Naive thymus-derived CD8-positive, alpha-beta T cell (primary cell): ENCODE measurements around the gene LRTM1. TPM values are rescaled to one million over a fixed set of nuclear protein-coding genes. Genes with fewer than 3 reads are reported as not detected.

Experiments used
- ATAC-seq, 2 donors: fragments of 150-1000 bp; cut with Tn5 transposase in 1 of 2; sonication (Bioruptor Pico), chemical (Tn5 transposase) in 1 of 2; 1 replicate in 1 of 2; 2 replicates in 1 of 2; pipeline ENCODE4 v1.10.0; 2021; ENCODE audit warnings: mild to moderate bottlenecking in 2 of 2, moderate library complexity in 2 of 2
- POLR2A ChIA-PET: fragments of 350-600 bp; sonication (Branson Sonifier 250); formaldehyde crosslinking; loops from one replicate; lab custom pipeline; 2021; ENCODE audit warnings: antibody characterized with exemption; lab: Charles Lee
- DNase-seq, 10 donors: peaks; one replicate each; pipeline versions ENCODE4 v3.0.0 to v3.0.0-alpha.2; 2020 to 2022
- H3K27ac Mint-ChIP-seq, 10 donors: one replicate each; pipeline ENCODE4 v1.8.0; 2020 to 2022; ENCODE audit warnings: mild to moderate bottlenecking in 10 of 10, mixed read lengths in 10 of 10, moderate library complexity in 4 of 10, inconsistent platforms in 1 of 10
- H3K27me3 Mint-ChIP-seq, 5 donors: one replicate each; pipeline ENCODE4 v1.8.0; 2021 to 2022; ENCODE audit warnings: mixed read lengths in 5 of 5
- H3K36me3 Mint-ChIP-seq, 3 donors: one replicate each; pipeline ENCODE4 v1.8.0; 2020 to 2022; ENCODE audit warnings: mixed read lengths in 3 of 3, mild to moderate bottlenecking in 2 of 3, inconsistent platforms in 1 of 3
- H3K4me1 Mint-ChIP-seq, 4 donors: one replicate each; pipeline ENCODE4 v1.8.0; 2021 to 2022; ENCODE audit warnings: mixed read lengths in 4 of 4
- H3K4me3 Mint-ChIP-seq, 10 donors: one replicate each; pipeline ENCODE4 v1.8.0; 2020 to 2022; ENCODE audit warnings: mild to moderate bottlenecking in 10 of 10, mixed read lengths in 10 of 10, moderate library complexity in 6 of 10, inconsistent platforms in 1 of 10
- H3K9me3 Mint-ChIP-seq, 9 donors: one replicate each; pipeline ENCODE4 v1.8.0; 2020 to 2022; ENCODE audit warnings: mixed read lengths in 9 of 9, mild to moderate bottlenecking in 3 of 9, inconsistent platforms in 1 of 9, moderate library complexity in 1 of 9
- polyA plus RNA-seq, 3 donors: library from polyadenylated mRNA; unstranded; fragments of 300-500 nt; fragmentation: Illumina TruSeq; gene quantifications; one replicate each; pipeline ENCODE4 v1.2.3, GENCODE V29; 2021
- total RNA-seq, 8 experiments: library from RNA in 2 of 8; stranded (reverse) in 2 of 8; gene quantifications; one replicate each; pipeline ENCODE4 v1.2.3 and lab custom pipeline; 2021 to 2026

The LRTM1 gene
- total and polyA plus RNA-seq, 5 experiments from 2014 or later, result not detected

- H3K27ac Mint-ChIP-seq, result no peak overlapping the region
- POLR2A ChIA-PET, result no interaction called here
These were observed 49.7 kb downstream of the LRTM1 start for GRCh38 chr3:54878145-54878544.

GRCh38 chr3:54877730-54878129 lies 50.1 kb downstream of the LRTM1 start:
- no peak for ATAC-seq
- no peak overlapping the region for H3K27ac Mint-ChIP-seq

More at GRCh38 chr3:54878145-54878544, 49.7 kb downstream of the LRTM1 start:
- Mint-ChIP-seq H3K9me3 (peaks cover 0 to 6% (median 0%) of the 10 kb centered on the region in 9 donors), H3K4me3 (no peak overlapping the region), H3K4me1 (no peaks in the 10 kb centered on the region), H3K36me3 (no peaks in the 10 kb centered on the region), H3K27me3 (peaks cover 0 to 9% (median 0%) of the 10 kb centered on the region in 5 donors)
- DNase-seq (no peak), ATAC-seq (no peak)

DNA sequence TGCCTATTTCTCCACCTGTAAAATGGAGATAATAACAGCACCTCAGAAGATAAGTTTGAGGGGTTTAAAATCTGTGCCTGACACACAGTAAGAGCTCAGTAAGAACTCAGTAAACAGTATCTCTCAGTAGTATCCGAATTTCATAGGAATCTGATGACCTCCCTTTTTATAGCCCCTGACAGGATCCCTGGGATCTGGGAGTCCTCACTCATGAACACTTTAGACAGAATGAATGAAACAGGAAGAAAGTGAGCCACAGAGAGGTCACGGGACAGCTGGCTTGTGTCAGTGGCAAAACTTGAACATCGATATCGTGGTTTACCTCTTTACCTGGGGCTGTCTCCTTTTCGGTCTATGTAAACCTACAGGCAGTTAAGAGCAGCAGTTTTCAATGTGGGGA lies 51.2 kb downstream of the LRTM1 start:
- H3K4me3 Mint-ChIP-seq, result no peak overlapping the region
- ATAC-seq, result no peak
- H3K4me1 Mint-ChIP-seq, result no peaks in the 10 kb centered on the region
- no peak for DNase-seq
- H3K36me3 Mint-ChIP-seq, result no peaks in the 10 kb centered on the region
- H3K27me3 Mint-ChIP-seq, result peaks cover 0 to 9% (median 2%) of the 10 kb centered on the region in 5 donors
- peak overlapping the region in 1 of 10 donors; percentile 24 for H3K27ac Mint-ChIP-seq
- POLR2A ChIA-PET, result no interaction called here
- H3K9me3 Mint-ChIP-seq, result peaks cover 0 to 14% (median 0%) of the 10 kb centered on the region in 9 donors

More at GRCh38 chr3:54877730-54878129, 50.1 kb downstream of the LRTM1 start:
- Mint-ChIP-seq H3K4me3 (no peak overlapping the region), H3K4me1 (no peaks in the 10 kb centered on the region), H3K9me3 (peaks cover 0 to 6% (median 0%) of the 10 kb centered on the region in 9 donors), H3K36me3 (no peaks in the 10 kb centered on the region), H3K27me3 (peaks cover 0 to 9% (median 0%) of the 10 kb centered on the region in 5 donors)
- no peak for DNase-seq
- POLR2A ChIA-PET, result no interaction called here

GRCh38 chr3:54875596-54876268 lies 52.1 kb downstream of the LRTM1 start:
- ATAC-seq, result no peak
- peaks cover 0 to 9% (median 3%) of the 10 kb centered on the region in 5 donors for H3K27me3 Mint-ChIP-seq
- no peak overlapping the region for H3K4me3 Mint-ChIP-seq
- H3K9me3 Mint-ChIP-seq, result peaks cover 0 to 14% (median 0%) of the 10 kb centered on the region in 9 donors
- no peaks in the 10 kb centered on the region for H3K4me1 Mint-ChIP-seq
- H3K36me3 Mint-ChIP-seq, result no peaks in the 10 kb centered on the region
- no peak for DNase-seq
- POLR2A ChIA-PET, result no interaction called here
- peak overlapping the region in 1 of 10 donors; percentile 13 for H3K27ac Mint-ChIP-seq

DNA sequence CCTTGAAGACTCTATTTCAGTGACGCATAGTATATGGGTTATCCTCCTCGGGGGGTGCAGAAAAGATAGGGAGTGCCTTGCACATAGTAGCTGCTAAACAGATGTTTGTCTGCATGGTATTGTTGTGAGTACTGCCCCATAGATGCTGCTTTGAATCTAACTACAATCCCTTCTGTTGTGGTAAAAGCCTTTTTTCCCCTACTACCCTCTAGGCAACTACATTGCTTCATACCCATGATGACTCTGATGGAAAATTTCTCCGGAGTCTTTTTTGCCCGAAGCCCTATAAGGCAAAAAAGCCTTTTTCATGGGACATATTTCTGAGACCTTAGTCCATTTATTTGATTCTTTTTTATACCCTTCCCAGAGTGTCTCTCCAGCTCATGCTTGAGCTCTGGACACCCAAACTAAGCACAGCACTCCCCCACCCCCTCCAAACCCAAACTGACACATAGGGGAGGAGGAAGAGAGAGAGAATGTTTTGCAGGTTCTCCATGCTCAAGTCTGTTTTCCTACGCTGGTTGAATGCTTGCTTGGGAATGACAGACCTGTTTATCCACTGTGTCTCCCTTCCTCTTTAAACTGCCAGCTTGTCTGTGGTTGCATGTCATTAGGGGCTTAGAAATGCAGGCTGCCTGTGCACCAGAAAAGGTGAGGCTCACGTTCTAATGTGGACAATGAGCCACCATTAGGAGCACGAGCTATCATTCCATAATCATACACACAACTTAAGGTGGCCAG lies 52.9 kb downstream of the LRTM1 start:
- Mint-ChIP-seq H3K27ac (no peak overlapping the region), H3K27me3 (peaks cover 0 to 9% (median 3%) of the 10 kb centered on the region in 5 donors), H3K9me3 (peaks cover 0 to 14% (median 0%) of the 10 kb centered on the region in 9 donors), H3K36me3 (no peaks in the 10 kb centered on the region), H3K4me3 (peak overlapping the region in 1 of 10 donors; percentile 1), H3K4me1 (no peaks in the 10 kb centered on the region)
- no peak for ATAC-seq
- DNase-seq, result no peak
- POLR2A ChIA-PET, result no interaction called here

- Mint-ChIP-seq H3K9me3 (peaks cover 0 to 14% (median 0%) of the 10 kb centered on the region in 9 donors), H3K4me3 (no peak overlapping the region), H3K36me3 (no peaks in the 10 kb centered on the region), H3K27me3 (peaks cover 0 to 3% (median 1%) of the 10 kb centered on the region in 5 donors), H3K4me1 (no peaks in the 10 kb centered on the region), H3K27ac (no peak overlapping the region)
- POLR2A ChIA-PET, result no interaction called here
- ATAC-seq (no peak), DNase-seq (no peak)
These were observed 54.5 kb downstream of the LRTM1 start for GRCh38 chr3:54873059-54874010.

DNA sequence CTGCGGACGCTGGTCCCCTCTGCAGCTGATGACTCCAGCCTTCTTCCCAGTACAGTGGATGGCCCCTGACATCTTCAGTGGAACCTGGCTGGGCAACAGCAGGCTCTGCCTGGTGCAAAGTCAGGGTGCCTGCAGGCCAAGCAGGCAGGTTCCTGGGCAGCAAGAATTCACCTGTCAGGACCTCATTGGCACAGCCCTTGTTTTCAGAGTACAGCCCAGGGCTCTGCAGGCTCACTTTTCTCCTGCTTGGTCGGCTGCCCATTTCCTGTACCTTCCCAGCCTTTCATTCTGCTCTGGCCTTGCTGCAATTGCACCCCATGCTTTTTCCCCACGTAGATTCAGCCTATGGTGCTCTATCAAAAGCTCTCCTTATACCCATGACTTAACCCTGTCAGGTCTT lies 56.0 kb downstream of the LRTM1 start:
- POLR2A ChIA-PET, result no interaction called here
- no peak for ATAC-seq
- no peaks in the 10 kb centered on the region for H3K4me1 Mint-ChIP-seq
- no peak for DNase-seq
- peaks cover 0 to 3% (median 0%) of the 10 kb centered on the region in 5 donors for H3K27me3 Mint-ChIP-seq
- no peak overlapping the region for H3K27ac Mint-ChIP-seq
- H3K36me3 Mint-ChIP-seq, result peaks cover 0 to under 1% (median 0%) of the 10 kb centered on the region in 3 donors
- no peak overlapping the region for H3K4me3 Mint-ChIP-seq
- H3K9me3 Mint-ChIP-seq, result peaks cover 0 to 14% (median 0%) of the 10 kb centered on the region in 9 donors

DNA sequence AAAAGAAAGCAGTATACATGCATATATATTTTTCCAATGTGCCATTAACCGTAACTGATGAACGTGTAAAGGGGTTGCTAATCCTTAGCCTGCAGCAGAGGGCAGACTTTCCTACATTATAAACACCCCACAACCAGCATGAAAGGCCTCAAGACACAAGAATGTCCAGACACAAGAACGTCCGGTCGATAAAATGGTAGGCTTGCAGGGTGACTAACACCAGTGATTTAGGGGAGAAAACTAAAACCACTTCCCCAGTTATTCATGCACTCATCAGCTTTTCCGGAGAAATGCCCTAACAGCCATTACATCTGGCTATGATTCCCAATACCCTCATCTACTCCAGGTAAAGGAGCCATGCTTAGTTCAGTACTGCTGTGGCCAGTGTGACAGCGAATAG lies 57.4 kb downstream of the LRTM1 start:
- DNase-seq (no peak), ATAC-seq (no peak)
- POLR2A ChIA-PET, result no interaction called here
- Mint-ChIP-seq H3K9me3 (peaks cover 0 to 14% (median 0%) of the 10 kb centered on the region in 9 donors), H3K4me3 (no peak overlapping the region), H3K4me1 (no peaks in the 10 kb centered on the region), H3K27me3 (peaks cover 0 to 3% (median 0%) of the 10 kb centered on the region in 5 donors), H3K36me3 (peaks cover 0 to 3% (median 0%) of the 10 kb centered on the region in 3 donors), H3K27ac (no peak overlapping the region)
